NCI-H1048 (cell line): ENCODE measurements around the gene DIS3L2.
"Not testable (repeated sequence)": the region's sequence is repeated elsewhere in the genome, so short reads cannot be mapped to it uniquely, and the experiment has no call there.

ENCODE experiments used
- DNase-seq: peaks from one replicate; lab custom pipeline; 2025; lab: John Stamatoyannopoulos, UW

Gene DIS3L2

DNA sequence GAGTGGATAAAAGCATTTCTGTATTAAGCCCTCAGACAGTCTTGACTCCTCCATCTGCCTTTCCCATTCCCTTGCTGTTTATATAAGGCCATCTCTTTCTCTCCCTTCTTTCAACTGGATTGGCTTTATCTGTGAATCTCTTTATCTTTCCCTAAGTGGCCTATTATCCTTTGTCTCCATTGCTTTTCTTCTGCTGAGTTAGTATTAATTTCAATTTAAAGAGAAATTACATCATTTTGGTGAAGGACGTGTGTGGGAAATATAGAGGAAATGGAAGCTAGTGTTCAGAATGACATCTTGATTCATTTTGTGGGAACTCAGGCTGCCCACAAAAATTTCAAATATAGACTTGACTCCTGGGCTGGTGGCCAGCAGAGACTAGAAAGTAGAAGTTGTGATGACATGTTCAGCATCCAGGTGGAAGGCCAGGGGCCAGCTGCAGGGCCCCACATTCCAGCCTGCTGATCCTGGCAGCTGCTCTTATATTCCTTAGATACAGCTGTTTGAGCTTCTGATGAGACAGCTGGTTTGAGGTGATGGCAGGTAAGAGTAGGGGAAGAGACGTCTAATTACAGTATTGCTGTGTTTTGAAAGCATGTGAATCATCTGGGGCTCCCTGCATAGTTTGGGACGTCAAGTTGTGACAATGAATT lies 52.3 kb downstream of the DIS3L2 start:
- no peak for DNase-seq

DNA sequence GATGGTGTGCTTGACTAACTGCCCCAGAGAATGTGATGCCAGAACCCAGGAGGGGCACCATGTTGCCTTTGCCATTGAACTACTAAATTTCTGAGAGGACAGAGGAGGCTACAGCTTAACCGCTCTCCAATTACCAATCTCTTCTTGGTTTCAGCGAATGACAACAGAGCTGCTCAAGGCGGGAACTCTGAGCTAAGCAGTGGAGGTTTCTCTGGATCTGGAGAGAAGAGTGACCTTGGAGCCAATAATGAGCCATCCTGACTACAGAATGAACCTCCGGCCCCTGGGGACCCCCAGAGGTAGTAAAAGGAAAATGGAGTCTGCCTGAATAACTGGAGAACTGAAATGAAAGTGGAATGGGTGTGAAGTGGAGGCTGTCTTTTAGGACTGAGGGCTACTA lies 53.2 kb downstream of the DIS3L2 start:
- no peak for DNase-seq

DNA sequence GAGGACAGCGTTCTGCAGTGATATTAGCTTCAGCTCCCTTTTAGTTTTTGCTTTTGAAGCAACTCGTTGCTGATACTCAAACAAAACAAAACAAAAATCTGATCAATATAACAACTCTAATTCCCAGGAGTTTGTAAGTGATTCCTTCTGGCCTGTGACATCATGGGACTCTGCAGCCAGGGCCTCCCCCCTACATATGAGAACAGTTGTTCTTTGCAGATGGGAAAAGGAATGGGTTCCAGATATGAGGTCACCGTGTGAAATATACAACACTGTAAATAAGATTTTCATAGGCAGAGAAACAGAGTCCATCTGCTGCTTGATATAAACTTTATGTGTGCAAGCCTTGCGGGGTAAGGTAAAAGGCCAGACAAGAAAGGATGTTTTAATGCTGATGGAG lies 56.7 kb downstream of the DIS3L2 start:
- no peak for DNase-seq

DNA sequence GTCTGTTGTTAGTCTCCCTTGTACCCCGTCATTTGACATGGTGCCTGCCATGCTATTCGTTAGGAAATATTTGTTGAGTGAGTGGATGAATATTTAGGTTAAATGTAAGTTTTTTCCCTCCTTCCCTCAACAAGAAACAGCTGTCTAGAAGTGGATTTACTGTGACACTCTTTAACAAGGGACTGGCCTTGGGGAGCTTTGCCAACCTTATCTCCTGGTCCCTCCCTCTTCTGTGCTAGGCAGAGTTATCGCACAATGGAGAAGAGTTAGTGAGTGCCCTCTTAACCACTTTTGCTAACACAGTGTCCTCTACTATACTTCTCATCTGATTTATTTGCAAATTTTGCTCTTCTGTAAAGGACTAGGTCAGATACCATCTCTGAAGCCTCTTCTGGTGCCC lies 61.2 kb downstream of the DIS3L2 start:
- DNase-seq = no peak

DNA sequence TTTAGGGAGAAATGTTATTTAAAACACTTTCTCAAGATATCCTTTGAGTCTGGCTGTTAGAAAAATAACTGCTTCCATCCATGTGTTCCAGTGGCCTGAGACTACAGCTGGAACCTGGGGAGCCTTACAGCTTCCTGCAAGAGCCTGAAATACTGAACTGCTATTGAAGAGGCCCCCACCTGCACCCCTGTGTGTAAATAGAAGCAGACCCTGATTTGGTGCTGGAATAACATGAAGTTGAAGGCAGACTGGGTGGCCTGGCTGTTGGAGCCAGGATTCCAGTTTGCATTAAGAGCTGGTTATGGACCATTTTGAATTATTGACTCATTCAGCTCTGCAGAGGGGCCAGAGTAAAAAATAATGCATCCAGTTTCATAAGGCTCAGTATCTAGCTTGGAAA lies 61.9 kb downstream of the DIS3L2 start:
- DNase-seq = no peak

DNA sequence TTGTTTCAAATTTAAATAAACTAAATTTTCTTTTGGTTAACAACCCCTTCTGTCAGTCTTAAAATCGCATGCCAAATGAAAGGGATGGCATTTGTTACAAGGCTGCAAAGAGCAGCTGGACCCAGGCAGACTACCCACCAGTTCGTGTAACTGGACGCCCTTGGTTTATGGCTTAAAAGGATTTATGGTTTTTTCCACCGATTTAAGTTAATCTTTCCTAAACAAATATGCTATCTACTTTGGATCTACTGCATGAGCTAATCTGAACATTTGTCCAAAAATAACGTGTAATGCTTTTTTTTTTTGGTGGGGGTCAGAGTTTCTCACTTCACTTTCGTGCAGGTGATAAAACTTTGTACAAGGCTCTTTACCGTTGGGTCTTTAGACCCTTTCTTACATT lies 62.9 kb downstream of the DIS3L2 start:
- DNase-seq = no peak

DNA sequence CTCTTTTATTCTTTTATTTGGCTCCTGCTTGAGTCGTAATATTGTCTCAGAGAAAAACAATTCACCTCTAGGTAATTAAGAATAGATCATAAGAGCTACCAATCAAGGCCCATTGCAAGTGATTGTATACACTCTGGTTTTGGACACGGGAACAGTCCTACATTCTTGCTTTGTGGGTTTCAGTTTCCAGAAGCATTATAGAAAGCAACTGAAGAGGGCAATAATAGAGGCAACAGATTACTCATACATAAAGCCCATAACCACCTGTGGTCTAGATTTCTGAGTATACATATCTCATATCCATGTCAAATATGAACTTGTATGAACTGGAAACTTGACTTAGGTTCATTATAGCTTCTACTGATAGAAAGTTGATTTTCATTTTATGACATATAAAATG lies 65.4 kb downstream of the DIS3L2 start:
- no peak for DNase-seq

DNA sequence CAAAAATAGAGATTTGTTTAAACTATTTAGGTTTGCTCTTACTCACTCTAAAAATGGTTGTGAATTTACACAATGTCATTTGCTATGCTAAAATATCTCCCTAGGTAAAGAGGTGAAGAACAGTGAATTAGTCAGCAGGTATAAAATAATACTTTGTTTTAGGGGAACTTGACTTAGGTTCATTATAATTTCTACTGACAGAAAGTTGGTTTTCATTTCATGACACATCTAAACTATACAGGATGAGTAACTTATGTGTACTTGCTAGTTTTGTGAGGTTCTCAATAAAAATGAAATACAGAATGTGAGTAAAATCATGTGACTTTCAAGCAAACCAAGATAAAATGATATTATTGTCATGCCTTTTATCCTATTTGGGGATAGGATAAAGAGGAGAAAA lies 66.0 kb downstream of the DIS3L2 start:
- DNase-seq = no peak

DNA sequence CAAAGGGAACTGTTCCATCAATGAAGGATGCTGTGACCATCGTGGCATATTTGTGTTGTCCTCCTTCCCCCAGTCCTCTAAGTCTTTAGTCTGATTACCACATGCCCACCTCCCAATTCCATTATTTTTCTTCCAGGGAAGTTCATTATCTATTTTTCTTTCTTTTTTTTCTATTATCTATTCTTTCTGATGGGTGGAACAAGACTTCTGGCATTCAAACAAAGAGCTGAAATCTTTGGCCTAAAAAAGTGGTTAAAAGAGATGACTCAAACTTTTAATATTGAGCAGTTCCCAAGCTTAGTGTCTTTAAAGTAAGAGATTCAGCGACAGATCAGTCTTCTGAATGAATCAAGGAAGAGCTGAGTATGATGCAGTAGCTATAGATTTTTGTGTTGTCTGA lies 66.6 kb downstream of the DIS3L2 start:
- DNase-seq = no peak

DNA sequence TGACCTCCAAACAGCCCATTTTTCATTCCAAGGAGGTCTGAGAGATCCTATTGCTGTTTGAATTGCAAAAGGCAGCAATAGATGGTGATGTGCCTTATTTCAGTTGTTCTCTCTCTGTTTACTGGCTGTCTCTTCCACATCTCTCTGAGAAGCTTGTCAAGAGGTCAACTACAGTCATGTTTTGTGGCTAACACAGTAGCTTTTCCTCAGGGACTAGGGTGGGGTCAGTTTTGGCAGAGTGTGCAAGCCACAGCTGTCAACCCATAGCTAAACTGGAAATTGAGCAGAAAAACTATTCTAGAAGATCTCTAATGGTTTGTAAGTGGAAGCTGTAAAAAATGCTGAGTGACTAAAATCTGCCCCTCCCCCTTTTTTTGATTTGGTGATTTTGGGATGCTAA lies 67.1 kb downstream of the DIS3L2 start:
- DNase-seq = no peak

DNA sequence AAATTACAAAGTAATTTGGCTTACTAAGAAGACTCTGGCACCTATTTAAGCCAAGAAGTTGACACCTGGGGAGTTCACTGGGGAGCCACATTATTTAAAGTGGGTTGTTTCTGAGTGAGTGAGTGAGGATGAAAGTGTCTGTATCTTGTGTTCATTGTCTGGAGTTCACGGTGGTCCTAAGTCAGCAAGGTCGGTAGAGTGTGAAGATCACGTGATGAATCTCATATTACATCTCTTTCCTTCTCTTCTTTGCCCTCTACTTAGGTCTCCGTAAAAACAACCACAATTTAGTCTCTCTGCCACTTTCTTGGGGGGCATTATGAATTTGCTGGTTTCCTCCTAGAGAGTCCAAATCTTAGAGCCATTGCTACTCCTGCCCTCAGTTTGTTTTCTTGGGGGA lies 67.8 kb downstream of the DIS3L2 start:
- DNase-seq = no peak

DNA sequence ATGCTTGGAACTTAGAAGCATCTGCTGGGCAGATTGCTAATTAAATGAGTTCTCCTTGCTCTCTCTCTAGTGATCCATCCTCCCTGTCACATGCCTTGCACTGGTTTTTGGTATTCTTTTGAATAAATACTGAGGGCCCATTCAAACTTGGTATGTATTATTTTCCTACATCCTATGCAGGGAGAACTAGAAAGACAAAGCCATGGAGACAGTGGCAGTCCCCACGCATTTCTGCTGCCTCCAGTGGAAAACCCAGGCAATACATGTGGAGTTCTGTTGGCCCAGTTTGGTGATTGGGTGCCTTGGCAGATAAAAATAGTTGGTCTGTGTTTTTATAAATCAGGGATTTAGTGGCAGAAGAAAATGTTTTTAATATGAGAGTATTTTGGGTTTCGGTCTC lies 68.7 kb downstream of the DIS3L2 start:
- no peak for DNase-seq

DNA sequence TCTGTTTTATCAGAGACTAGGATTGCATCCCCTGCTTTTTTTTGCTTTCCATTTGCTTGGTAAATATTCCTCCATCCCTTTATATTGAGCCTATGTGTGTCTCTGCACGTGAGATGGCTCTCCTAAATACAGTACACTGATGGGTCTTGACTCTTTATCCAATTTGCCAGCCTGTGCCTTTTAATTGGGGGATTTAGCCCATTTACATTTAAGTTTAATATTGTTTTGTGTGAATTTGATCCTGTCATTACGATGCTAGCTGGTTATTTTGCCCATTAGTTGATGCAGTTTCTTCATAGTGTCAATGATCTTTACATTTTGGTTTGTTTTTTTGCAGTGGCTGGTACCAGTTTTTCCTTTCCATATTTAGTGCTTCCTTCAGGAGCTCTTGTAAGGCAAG lies 73.8 kb downstream of the DIS3L2 start:
- DNase-seq = not testable (repeated sequence)

DNA sequence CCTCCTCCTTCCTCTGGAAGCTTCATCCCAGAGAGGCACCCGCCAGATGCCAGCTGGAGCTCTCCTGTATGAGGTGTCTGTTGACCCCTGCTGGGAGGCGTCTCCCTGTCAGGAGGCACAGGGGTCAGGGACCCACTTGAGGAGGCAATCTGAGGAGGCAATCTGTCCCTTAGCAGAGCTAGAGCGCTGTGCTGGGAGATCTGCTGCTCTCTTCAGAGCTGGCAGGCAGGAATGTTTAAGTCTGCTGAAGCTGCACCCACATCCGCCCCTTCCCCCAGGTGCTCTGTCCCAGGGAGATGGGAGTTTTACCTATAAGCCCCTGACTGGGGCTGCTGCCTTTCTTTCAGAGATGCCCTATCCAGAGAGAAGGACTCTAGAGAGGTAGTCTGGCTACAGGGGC lies 75.4 kb downstream of the DIS3L2 start:
- not testable (repeated sequence) for DNase-seq

DNA sequence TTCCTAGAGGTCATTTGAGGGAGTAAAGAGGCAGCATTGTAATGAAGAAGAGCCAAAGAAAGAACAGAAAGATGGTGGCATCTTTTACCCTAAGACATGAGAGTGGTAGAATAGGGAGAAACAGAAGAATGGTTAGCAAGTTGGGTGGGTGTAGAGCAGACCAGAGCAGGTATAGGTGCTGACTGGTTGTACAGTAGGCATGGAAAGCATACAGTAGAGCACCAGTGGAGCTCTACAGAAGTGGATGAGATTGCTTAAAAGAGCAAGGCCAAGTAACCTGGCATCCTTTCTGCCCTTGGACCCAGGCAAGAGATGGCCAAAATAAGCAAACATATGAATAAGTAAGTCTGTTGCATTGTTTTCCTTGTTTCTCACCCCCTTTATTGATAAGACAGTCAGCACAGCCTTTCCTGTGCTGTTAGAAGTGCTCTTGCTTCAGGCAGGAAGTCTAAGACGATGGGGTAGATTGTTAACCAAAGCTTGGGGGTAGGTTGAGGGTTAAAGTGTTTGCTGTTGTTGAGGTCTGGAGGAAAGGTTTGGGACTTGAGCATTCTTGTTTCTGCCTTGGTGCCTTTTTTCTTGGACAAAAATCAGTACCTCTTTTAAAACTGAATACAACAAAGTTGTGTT lies 76.9 kb downstream of the DIS3L2 start:
- no peak for DNase-seq

DNA sequence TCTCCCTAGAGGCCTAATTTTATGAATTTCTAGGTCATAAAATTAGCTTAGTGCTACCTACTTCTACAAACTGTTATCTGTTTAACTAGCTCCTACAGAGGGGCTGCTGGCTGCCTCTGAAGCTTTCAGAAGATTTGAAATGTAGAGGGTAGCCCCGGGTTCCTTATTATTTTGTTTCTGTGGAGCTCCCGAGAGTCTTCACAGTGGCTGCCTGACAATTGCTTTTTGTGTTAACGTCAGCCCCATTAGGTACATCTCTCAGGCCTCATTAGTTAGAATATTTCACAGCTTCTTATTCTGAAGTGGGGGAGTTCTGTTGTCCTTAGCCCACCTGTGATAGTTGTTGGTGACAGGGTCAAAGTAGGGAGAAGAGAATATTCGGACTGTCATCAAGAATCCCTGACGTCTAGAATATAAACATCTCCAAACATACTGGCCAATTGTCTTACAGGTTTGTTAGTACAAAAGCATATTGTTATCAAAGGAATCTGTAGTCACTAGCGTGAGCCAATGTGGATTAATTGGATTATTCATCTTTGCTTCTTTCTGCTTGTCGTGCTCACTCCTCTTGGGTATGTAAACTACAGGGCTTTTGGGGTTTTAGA lies 77.5 kb downstream of the DIS3L2 start:
- DNase-seq = no peak

DNA sequence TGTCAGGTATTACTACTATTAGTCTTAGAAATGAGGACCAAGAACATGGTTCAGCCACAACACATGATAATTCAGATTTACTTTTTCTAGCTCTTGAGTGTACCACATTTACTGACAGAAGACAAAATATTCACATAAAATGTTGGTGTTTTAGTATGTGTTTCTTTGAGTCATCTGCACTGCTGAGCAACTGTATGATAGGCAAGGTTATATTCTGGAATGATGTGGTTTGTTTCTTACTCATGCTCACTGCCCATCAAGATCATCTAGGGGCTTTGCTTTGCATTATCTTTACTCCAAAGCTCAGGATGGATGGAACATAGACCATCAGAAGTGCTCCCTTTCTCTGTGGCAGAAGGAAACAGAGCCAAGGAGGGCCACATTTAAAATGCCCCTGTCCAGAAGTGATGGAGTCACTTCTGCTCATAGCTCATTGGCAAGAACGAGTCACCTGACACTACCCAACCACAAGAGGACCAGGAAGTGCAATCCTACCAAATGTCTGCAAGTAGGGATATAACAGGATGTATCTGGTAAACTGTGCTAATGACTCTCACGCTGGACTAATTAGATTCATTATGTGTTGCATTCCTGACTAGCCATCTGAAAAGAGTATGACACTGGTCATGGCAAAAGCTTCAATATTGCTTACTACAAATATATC lies 81.5 kb downstream of the DIS3L2 start:
- DNase-seq = no peak

DNA sequence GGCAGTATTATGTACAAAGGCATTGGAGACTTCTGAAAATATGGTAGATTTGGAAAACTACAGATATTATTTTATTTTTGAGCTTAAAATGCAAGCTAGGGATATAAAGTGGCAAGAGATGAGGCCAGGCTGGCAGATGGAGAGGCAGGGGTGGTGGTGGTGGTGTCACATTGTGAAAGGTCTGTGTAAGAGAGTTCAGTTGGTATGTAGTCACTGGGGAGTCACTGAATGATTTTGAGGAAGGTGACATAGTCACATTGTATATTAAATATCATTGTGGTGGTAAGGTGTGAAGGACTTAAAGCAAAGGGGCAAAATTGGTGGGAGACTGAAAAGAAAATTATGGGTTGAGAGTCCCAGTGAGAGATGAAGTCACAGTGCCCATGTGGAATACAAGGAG lies 82.5 kb downstream of the DIS3L2 start:
- no peak for DNase-seq

DNA sequence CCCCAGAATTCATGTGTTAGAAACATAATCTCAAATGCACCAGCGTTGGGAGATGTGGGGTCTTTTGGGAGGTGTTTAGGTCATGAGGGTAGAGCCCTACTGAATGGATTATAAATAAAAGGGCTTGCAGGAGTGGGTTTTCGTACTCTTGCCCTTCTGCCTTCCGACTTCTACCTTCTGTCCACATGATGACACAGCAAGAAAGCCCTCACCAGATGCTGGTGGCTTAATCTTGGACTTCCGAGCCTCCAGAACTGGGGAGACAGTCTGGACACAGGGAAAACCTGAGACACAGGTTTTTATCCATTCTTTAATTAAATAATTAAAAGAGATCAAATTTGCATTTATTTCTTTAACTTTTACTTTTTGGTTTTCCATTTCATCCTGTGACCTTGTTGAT lies 87.8 kb downstream of the DIS3L2 start:
- DNase-seq = no peak

DNA sequence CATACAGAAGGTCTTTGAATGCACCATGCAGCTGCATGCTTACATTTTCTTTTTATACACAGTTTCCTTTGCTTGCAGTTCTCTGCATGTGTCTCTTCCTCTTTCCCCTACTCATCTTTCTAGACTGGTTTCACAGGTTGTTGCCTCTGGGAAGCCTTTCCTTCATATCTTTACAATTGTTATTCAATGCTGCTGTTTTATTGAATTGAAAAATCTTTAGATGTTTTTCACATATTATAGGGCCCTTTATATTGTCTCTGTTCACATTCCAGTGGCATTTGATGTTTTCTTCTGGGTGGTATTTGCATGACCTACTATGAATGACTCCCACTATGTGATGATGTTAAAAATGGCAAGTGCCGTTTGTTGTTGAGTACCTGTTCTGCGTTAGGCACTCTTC lies 91.1 kb downstream of the DIS3L2 start:
- no peak for DNase-seq

DNA sequence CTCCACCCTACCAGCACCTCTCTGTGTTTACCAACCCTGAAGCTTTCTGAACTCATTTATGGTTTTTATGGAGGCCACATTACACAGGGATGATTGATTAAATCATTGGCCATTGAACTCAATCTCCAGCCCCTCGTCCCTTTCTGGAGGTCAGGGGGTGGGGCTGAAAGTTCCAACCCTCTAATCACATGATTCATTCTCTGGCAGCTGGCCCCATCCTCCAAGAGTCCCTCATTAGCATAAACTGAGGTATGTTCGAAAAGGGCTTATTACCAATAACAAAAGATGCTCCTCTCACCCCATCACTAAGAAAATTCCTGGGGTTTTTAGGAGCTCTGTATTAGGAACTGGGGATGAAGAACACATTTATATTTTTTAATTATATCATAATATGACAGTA lies 92.3 kb downstream of the DIS3L2 start:
- DNase-seq = no peak

DNA sequence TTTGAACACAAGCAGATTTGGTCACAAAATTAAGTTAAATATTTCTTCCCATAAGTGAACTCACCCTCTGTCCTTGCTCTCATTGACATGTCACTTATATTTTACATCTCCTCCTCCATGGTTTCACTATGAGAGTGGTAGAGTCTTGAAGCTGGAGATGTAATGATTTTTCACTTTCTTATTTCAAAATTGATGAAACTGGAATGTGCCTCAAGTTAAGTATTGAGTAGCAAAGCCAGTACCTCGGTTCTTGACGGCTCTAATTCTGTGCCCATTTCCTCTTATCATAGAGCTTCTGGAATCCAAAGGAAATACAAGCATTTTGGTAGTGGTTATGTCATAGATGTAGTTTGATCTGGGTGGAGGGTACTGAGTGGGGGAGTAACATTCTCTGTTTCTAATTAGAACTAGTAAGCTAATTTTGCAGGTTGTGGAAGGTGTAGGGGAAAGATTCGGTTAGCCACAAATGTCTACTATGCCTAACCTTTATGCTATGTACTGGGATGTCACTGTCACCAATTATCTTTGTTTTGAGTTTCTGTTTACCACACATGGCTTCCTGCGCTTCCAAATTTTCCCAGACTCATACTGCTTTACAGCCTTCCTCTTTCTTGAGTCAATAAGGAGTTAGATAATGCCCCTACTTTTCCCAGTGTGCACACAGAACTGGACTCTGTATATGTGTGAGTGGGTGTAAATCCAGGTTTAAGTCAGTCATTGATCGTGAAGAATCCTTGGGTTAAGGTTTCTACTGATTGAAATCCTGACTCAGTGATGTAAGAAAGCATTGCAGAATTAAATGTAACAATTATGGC lies 96.8 kb downstream of the DIS3L2 start:
- no peak for DNase-seq
